Naive thymus-derived CD8-positive, alpha-beta T cell (primary cell): ENCODE measurements around the gene MAML2. TPM values are rescaled to one million over a fixed set of nuclear protein-coding genes. Genes with fewer than 3 reads are reported as not detected.
"Not testable (repeated sequence)": the region's sequence is repeated elsewhere in the genome, so short reads cannot be mapped to it uniquely, and the experiment has no call there.

Source experiments
- ATAC-seq, 2 donors: fragments of 150-1000 bp; cut with Tn5 transposase in 1 of 2; sonication (Bioruptor Pico), chemical (Tn5 transposase) in 1 of 2; 1 replicate in 1 of 2; 2 replicates in 1 of 2; pipeline ENCODE4 v1.10.0; 2021; ENCODE audit warnings: mild to moderate bottlenecking in 2 of 2, moderate library complexity in 2 of 2
- POLR2A ChIA-PET: fragments of 350-600 bp; sonication (Branson Sonifier 250); formaldehyde crosslinking; loops from one replicate; lab custom pipeline; 2021; ENCODE audit warnings: antibody characterized with exemption; lab: Charles Lee
- DNase-seq, 10 donors: peaks; one replicate each; pipeline versions ENCODE4 v3.0.0 to v3.0.0-alpha.2; 2020 to 2022
- H3K27ac Mint-ChIP-seq, 10 donors: one replicate each; pipeline ENCODE4 v1.8.0; 2020 to 2022; ENCODE audit warnings: mild to moderate bottlenecking in 10 of 10, mixed read lengths in 10 of 10, moderate library complexity in 4 of 10, inconsistent platforms in 1 of 10
- H3K27me3 Mint-ChIP-seq, 5 donors: one replicate each; pipeline ENCODE4 v1.8.0; 2021 to 2022; ENCODE audit warnings: mixed read lengths in 5 of 5
- H3K36me3 Mint-ChIP-seq, 3 donors: one replicate each; pipeline ENCODE4 v1.8.0; 2020 to 2022; ENCODE audit warnings: mixed read lengths in 3 of 3, mild to moderate bottlenecking in 2 of 3, inconsistent platforms in 1 of 3
- H3K4me1 Mint-ChIP-seq, 4 donors: one replicate each; pipeline ENCODE4 v1.8.0; 2021 to 2022; ENCODE audit warnings: mixed read lengths in 4 of 4
- H3K4me3 Mint-ChIP-seq, 10 donors: one replicate each; pipeline ENCODE4 v1.8.0; 2020 to 2022; ENCODE audit warnings: mild to moderate bottlenecking in 10 of 10, mixed read lengths in 10 of 10, moderate library complexity in 6 of 10, inconsistent platforms in 1 of 10
- H3K9me3 Mint-ChIP-seq, 9 donors: one replicate each; pipeline ENCODE4 v1.8.0; 2020 to 2022; ENCODE audit warnings: mixed read lengths in 9 of 9, mild to moderate bottlenecking in 3 of 9, inconsistent platforms in 1 of 9, moderate library complexity in 1 of 9
- polyA plus RNA-seq, 3 donors: library from polyadenylated mRNA; unstranded; fragments of 300-500 nt; fragmentation: Illumina TruSeq; gene quantifications; one replicate each; pipeline ENCODE4 v1.2.3, GENCODE V29; 2021
- total RNA-seq, 8 experiments: library from RNA in 2 of 8; stranded (reverse) in 2 of 8; gene quantifications; one replicate each; pipeline ENCODE4 v1.2.3 and lab custom pipeline; 2021 to 2026

The MAML2 gene
- total and polyA plus RNA-seq, 5 experiments from 2014 or later: 6.6 to 68.5 (median 33.0) TPM

- ATAC-seq (no peak), DNase-seq (no peak)
- no peak overlapping the region for H3K4me3 Mint-ChIP-seq
- peaks cover 34 to 70% (median 64%) of the 10 kb centered on the region in 4 donors for H3K4me1 Mint-ChIP-seq
- POLR2A ChIA-PET: interaction anchor here (0.6 to 2.0 kb wide), 6 partner anchors 9 to 106 kb away, joined by 3 to 7 read pairs (median 4); partner anchors contain the start of gene MAML2
- peaks cover 0 to 11% (median 0%) of the 10 kb centered on the region in 9 donors for H3K9me3 Mint-ChIP-seq
- peaks cover 10 to 40% (median 18%) of the 10 kb centered on the region in 3 donors for H3K36me3 Mint-ChIP-seq
- H3K27me3 Mint-ChIP-seq: no peaks in the 10 kb centered on the region
- peak overlapping the region in 8 of 10 donors; percentile 9 to 84 (median 43) for H3K27ac Mint-ChIP-seq
These were observed 67.0 kb downstream of the MAML2 start for GRCh38 chr11:96275801-96276594.

DNA sequence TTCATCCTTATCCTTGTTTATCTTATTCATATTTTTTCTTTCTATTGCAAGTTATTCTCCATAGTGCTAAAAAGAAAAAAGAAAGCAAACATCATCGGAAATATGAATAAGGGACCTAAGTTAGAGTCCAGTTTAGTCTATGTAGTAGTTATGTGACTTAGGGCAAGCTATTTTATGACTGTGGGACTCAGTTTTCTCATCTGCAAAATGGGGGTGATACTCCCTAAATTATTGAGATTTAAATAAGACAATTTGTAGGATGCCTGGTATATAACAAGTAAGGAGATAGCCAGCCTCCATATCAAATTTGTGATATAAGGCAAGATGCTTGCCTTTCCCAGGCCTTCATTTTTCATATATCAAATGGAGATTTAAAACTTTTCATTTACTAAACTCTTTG, 69.5 kb downstream of the MAML2 start:
- POLR2A ChIA-PET: no interaction called here
- ATAC-seq: no peak
- no peak for DNase-seq
- H3K9me3 Mint-ChIP-seq: peaks cover 0 to 27% (median 7%) of the 10 kb centered on the region in 9 donors
- peak overlapping the region in 9 of 10 donors; percentile 82 to 94 (median 89) for H3K27ac Mint-ChIP-seq
- peaks cover 27 to 62% (median 59%) of the 10 kb centered on the region in 4 donors for H3K4me1 Mint-ChIP-seq
- peaks cover 29 to 54% (median 41%) of the 10 kb centered on the region in 3 donors for H3K36me3 Mint-ChIP-seq
- peak overlapping the region in 1 of 10 donors; percentile 10 for H3K4me3 Mint-ChIP-seq
- H3K27me3 Mint-ChIP-seq: no peaks in the 10 kb centered on the region

- POLR2A ChIA-PET: interaction anchor here (0.5 kb wide), 1 partner anchor 29 kb away, joined by 3 read pairs; no protein-coding TSS in a partner anchor
- Mint-ChIP-seq H3K9me3 (peaks cover 0 to 27% (median 7%) of the 10 kb centered on the region in 9 donors), H3K27me3 (no peaks in the 10 kb centered on the region), H3K36me3 (peaks cover 30 to 49% (median 43%) of the 10 kb centered on the region in 3 donors), H3K4me3 (peak overlapping the region in 1 of 10 donors; percentile 22), H3K4me1 (peaks cover 21 to 62% (median 59%) of the 10 kb centered on the region in 4 donors), H3K27ac (peak overlapping the region; percentile 82 to 94 (median 90))
- ATAC-seq (peak; percentile 82 to 92), DNase-seq (peak in 3 of 10 donors; percentile 33 to 62 (median 57))
These were observed 70.3 kb downstream of the MAML2 start for GRCh38 chr11:96272529-96273222.

- Mint-ChIP-seq H3K9me3 (peaks cover 0 to 27% (median 7%) of the 10 kb centered on the region in 9 donors), H3K27me3 (no peaks in the 10 kb centered on the region), H3K36me3 (peaks cover 30 to 43% (median 43%) of the 10 kb centered on the region in 3 donors), H3K4me3 (no peak overlapping the region), H3K27ac (peak overlapping the region; percentile 25 to 94 (median 88)), H3K4me1 (peaks cover 25 to 68% (median 66%) of the 10 kb centered on the region in 4 donors)
- DNase-seq (no peak), ATAC-seq (no peak)
- POLR2A ChIA-PET: no interaction called here
These were observed 71.2 kb downstream of the MAML2 start for GRCh38 chr11:96271777-96272176.

DNA sequence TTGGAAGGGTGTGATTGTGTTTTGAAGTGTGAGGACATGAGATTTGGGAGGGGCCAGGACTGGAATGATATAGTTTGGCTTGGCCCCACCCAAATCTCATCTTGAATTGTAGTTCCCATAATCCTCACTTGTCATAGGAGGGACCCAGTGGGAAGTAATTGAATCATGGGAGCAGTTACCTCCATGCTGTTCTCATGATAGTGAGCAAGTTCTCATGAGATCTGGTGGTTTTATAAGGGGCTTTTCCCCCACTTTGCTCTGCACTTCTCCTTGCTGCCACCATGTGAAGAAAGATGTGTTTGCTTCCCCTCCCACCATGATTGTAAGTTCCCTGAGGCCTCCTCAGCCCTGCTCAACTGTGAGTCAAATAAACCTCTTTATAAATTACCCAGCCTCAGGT, 71.6 kb downstream of the MAML2 start:
- POLR2A ChIA-PET, ATAC-seq, H3K27me3 Mint-ChIP-seq, DNase-seq, H3K4me3 Mint-ChIP-seq: not testable (repeated sequence)
- peaks cover 30 to 43% (median 40%) of the 10 kb centered on the region in 3 donors for H3K36me3 Mint-ChIP-seq
- peak overlapping the region; percentile 2 to 94 (median 88) for H3K27ac Mint-ChIP-seq
- peaks cover 28 to 69% (median 66%) of the 10 kb centered on the region in 4 donors for H3K4me1 Mint-ChIP-seq
- peaks cover 0 to 27% (median 7%) of the 10 kb centered on the region in 9 donors for H3K9me3 Mint-ChIP-seq

DNA sequence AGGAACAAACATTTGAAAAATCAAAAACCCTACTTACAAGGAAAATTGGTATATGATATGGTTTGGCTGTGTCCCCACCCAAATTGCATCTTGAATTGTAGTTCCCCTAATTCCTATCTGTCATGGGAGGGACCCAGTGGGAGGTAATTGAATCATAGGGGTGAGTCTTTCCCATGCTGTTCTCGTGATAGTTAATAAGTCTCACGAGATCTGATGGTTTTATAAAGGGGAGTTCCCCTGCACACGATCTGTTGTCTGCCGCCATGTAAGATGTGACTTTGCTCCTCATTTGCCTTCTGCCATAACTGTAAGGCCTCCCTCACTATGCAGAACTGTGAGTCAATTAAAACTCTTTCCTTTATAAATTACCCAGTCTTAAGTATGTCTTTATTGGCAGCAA, 74.5 kb downstream of the MAML2 start:
- not testable (repeated sequence) for DNase-seq, H3K27me3 Mint-ChIP-seq, ATAC-seq
- POLR2A ChIA-PET: interaction anchor here (1.1 to 1.4 kb wide), 2 partner anchors 10 to 73 kb away, joined by 3 to 4 read pairs; no protein-coding TSS in a partner anchor
- Mint-ChIP-seq H3K27ac (peak overlapping the region in 9 of 10 donors; percentile 80 to 94 (median 93)), H3K4me1 (peaks cover 43 to 91% (median 85%) of the 10 kb centered on the region in 4 donors), H3K36me3 (peaks cover 36 to 44% (median 39%) of the 10 kb centered on the region in 3 donors), H3K4me3 (peak overlapping the region in 8 of 10 donors; percentile 9 to 81 (median 32)), H3K9me3 (peaks cover 0 to 27% (median 7%) of the 10 kb centered on the region in 9 donors)

- DNase-seq: peak in 5 of 10 donors; percentile 12 to 29 (median 23)
- Mint-ChIP-seq H3K27me3 (no peaks in the 10 kb centered on the region), H3K9me3 (peaks cover 0 to 27% (median 7%) of the 10 kb centered on the region in 9 donors), H3K4me1 (peaks cover 42 to 94% (median 85%) of the 10 kb centered on the region in 4 donors), H3K4me3 (peak overlapping the region; percentile 59 to 86 (median 73)), H3K36me3 (peaks cover 35 to 45% (median 36%) of the 10 kb centered on the region in 3 donors), H3K27ac (peak overlapping the region; percentile 63 to 94 (median 93))
- POLR2A ChIA-PET: interaction anchor here (0.6 to 4.2 kb wide), 6 partner anchors 9 to 74 kb away, joined by 3 to 21 read pairs (median 6); no protein-coding TSS in a partner anchor
- ATAC-seq: peak; percentile 78 to 93
These were observed 75.4 kb downstream of the MAML2 start for GRCh38 chr11:96267496-96268032.

- Mint-ChIP-seq H3K4me3 (peak overlapping the region; percentile 59 to 86 (median 73)), H3K9me3 (peaks cover 0 to 23% (median 7%) of the 10 kb centered on the region in 9 donors), H3K27ac (peak overlapping the region; percentile 63 to 94 (median 93)), H3K4me1 (peaks cover 40 to 92% (median 83%) of the 10 kb centered on the region in 4 donors), H3K36me3 (peaks cover 31 to 41% (median 34%) of the 10 kb centered on the region in 3 donors), H3K27me3 (no peaks in the 10 kb centered on the region)
- DNase-seq (no peak), ATAC-seq (peak; percentile 5 to 6)
- POLR2A ChIA-PET: interaction anchor here (0.6 to 4.2 kb wide), 9 partner anchors 9 to 77 kb away, joined by 3 to 21 read pairs (median 5); partner anchors contain the start of gene MAML2
These were observed 75.9 kb downstream of the MAML2 start for GRCh38 chr11:96267001-96267495.

DNA sequence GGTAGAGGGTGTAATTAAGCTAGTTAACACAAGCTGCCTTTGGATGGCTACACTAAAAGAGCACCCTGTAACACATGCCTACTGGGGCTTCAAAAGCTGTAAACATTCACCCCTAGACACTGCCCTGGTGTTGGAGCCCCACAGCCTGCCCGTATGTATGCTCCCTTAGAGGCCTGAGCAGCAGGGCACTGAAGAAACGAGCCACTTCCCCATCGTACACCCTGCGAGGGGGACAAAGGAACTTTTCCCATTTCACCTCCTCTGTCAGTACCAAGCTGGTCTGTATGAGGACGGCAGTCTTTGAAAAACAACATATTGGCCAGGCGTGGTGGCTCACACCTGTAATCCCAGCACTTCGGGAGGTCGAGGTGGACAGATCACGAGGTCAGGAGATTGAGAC, 77.0 kb downstream of the MAML2 start:
- H3K27ac Mint-ChIP-seq: peak overlapping the region; percentile 63 to 94 (median 92)
- ATAC-seq: no peak
- DNase-seq: no peak
- peaks cover 22 to 33% (median 26%) of the 10 kb centered on the region in 3 donors for H3K36me3 Mint-ChIP-seq
- no peaks in the 10 kb centered on the region for H3K27me3 Mint-ChIP-seq
- POLR2A ChIA-PET: interaction anchor here (0.6 to 4.2 kb wide), 5 partner anchors 10 to 223 kb away, joined by 3 to 21 read pairs (median 5); partner anchors contain the start of gene MAML2
- H3K4me3 Mint-ChIP-seq: peak overlapping the region in 8 of 10 donors; percentile 3 to 82 (median 30)
- H3K9me3 Mint-ChIP-seq: peaks cover 0 to 21% (median 4%) of the 10 kb centered on the region in 9 donors
- peaks cover 33 to 93% (median 85%) of the 10 kb centered on the region in 4 donors for H3K4me1 Mint-ChIP-seq

- Mint-ChIP-seq H3K27me3 (no peaks in the 10 kb centered on the region), H3K27ac (peak overlapping the region; percentile 63 to 94 (median 87)), H3K4me1 (peaks cover 32 to 93% (median 89%) of the 10 kb centered on the region in 4 donors), H3K4me3 (peak overlapping the region in 6 of 10 donors; percentile 16 to 73 (median 37)), H3K36me3 (peaks cover 16 to 27% (median 21%) of the 10 kb centered on the region in 3 donors), H3K9me3 (peaks cover 0 to 16% (median 4%) of the 10 kb centered on the region in 9 donors)
- POLR2A ChIA-PET: interaction anchor here (4.2 kb wide), 1 partner anchor 9 kb away, joined by 21 read pairs; no protein-coding TSS in a partner anchor
- DNase-seq: no peak
- no peak for ATAC-seq
These were observed 77.7 kb downstream of the MAML2 start for GRCh38 chr11:96265220-96265737.

DNA sequence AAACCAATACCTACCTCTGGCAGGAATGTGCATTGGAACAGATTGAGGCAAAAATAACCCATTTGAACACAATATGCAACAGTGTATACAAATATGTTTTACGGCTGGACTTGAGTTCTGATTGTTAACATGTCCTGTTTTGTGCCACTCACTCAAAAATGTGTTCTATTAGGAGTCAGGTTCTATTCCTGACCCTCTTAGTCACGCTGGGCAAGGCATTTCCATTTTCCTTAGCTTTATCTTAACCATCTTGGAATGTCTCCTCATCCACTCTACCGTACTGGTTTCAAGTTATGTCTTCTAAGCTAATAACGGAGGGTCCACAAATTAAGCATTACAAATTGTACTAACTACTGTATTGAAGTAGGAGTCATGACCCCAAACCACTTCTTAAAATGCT, 78.6 kb downstream of the MAML2 start:
- H3K4me3 Mint-ChIP-seq: peak overlapping the region in 4 of 10 donors; percentile 29 to 68 (median 32)
- no peaks in the 10 kb centered on the region for H3K27me3 Mint-ChIP-seq
- H3K4me1 Mint-ChIP-seq: peaks cover 39 to 95% (median 93%) of the 10 kb centered on the region in 4 donors
- no peak for ATAC-seq
- POLR2A ChIA-PET: interaction anchor here (0.9 to 4.2 kb wide), 2 partner anchors 8 to 11 kb away, joined by 4 to 21 read pairs; no protein-coding TSS in a partner anchor
- peaks cover 8 to 19% (median 15%) of the 10 kb centered on the region in 3 donors for H3K36me3 Mint-ChIP-seq
- peak overlapping the region; percentile 63 to 94 (median 87) for H3K27ac Mint-ChIP-seq
- peaks cover 0 to 10% (median under 1%) of the 10 kb centered on the region in 9 donors for H3K9me3 Mint-ChIP-seq
- DNase-seq: no peak
